Prostate gland (tissue), 2 donors: Measurements from ENCODE around the gene MSRB3. TPM values are rescaled to one million over a fixed set of nuclear protein-coding genes. Genes with fewer than 3 reads are reported as not detected.

Experiments used
- DNase-seq: peaks from one replicate; pipeline ENCODE4 v3.0.0-alpha.2; 2019; ENCODE audit warnings: low spot score
- H3K27ac ChIP-seq, 2 donors: fragments of 200-600 bp; sonication (generic); 2 replicates each; pipeline ENCODE4 v1.5.1; 2017 to 2019
- H3K27me3 ChIP-seq: fragments of 200-600 bp; sonication (generic); replicated peaks from 2 replicates; pipeline ENCODE4 v1.5.1; 2019; ENCODE audit not compliant: insufficient read depth
- H3K36me3 ChIP-seq, 2 donors: fragments of 200-600 bp; sonication (generic); 1 replicate in 1 of 2; 2 replicates in 1 of 2; pipeline versions ENCODE4 v1.5.1 to v1.8.1; 2017 to 2019
- H3K4me1 ChIP-seq: fragments of 200-600 bp; sonication (generic); replicated peaks from 2 replicates; pipeline ENCODE4 v1.5.1; 2019
- H3K4me3 ChIP-seq, 2 donors: fragments of 200-600 bp; sonication (generic); 2 replicates each; pipeline ENCODE4 v1.5.1; 2017 to 2019
- H3K9me3 ChIP-seq: fragments of 200-600 bp; sonication (generic); 2 replicates; pipeline ENCODE4 v1.5.1; 2017
- CTCF ChIP-seq, 4 experiments: fragments of 200-600 bp in 2 of 4; fragments of 450-650 bp in 2 of 4; sonication (generic) in 2 of 4; IDR thresholded peaks; 1 replicate in 3 of 4; 2 replicates in 1 of 4; pipeline ENCODE4 v1.5.1; 2016 to 2019; ENCODE audit warnings: antibody characterized with exemption in 4 of 4, mild to moderate bottlenecking in 2 of 4, moderate library complexity in 2 of 4
- POLR2A ChIP-seq: fragments of 450-650 bp; IDR thresholded peaks from one replicate; pipeline ENCODE4 v1.6.1; 2016; ENCODE audit warnings: antibody characterized with exemption, mild to moderate bottlenecking
- POLR2AphosphoS5 ChIP-seq: sonication (generic); formaldehyde crosslinking; IDR thresholded peaks from one replicate; pipeline ENCODE4 v1.6.1; 2017; ENCODE audit warnings: antibody characterized with exemption
- WGBS: methylation state at CpG from one replicate; pipeline ENCODE4 v1.1.5; 2018; 5-methylcytosine and 5-hydroxymethylcytosine counted together
- intact Hi-C: fragments of 100-400 bp; cut with DNase I; formaldehyde crosslinking; loops from one replicate; pipeline ENCODE4 v1.14.2; 2022
- total RNA-seq, 2 donors: library from RNA; depleted of rRNA; stranded (reverse); fragments of >200 nt; gene quantifications; one replicate each; pipeline ENCODE4 v1.1.0, GENCODE V29; 2016

MSRB3 gene
- total RNA-seq, 2 donors from 2014 or later, result 32.2 to 42.9 TPM

DNA sequence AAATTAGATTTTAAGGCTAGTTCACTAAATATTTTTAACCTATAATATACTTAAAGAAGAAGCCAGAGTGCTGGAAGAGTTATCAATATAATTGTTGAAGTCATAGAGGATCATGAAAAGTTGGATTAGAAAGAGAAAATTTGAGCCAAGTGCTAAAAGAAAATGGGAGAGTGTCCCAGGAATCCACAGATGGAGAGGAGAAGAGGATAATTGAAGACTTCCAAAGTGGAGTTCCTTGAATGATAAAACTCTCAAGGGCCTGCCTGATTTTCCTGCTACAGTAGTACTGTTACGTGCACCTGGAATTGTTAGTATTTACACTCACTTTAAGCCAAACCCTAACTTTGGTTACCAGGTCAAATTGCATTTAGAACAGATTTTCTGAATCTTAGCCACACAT lies 113.2 kb downstream of the MSRB3 start:
- Histone ChIP-seq H3K36me3 (no peaks in the 10 kb centered on the region), H3K27ac (no peak overlapping the region), H3K27me3 (no peaks in the 10 kb centered on the region), H3K9me3 (no peaks in the 10 kb centered on the region), H3K4me1 (no peaks in the 10 kb centered on the region), H3K4me3 (no peak overlapping the region)
- TF ChIP-seq POLR2A, result no peak
- TF ChIP-seq CTCF (IDR thresholded peaks at IDR 0.05), result no peak
- no peak for TF ChIP-seq POLR2AphosphoS5
- intact Hi-C loops, result no loop called here
- no peak for DNase-seq
- 93% methylated on average over 1 of the region's 1 CpG for WGBS

DNA sequence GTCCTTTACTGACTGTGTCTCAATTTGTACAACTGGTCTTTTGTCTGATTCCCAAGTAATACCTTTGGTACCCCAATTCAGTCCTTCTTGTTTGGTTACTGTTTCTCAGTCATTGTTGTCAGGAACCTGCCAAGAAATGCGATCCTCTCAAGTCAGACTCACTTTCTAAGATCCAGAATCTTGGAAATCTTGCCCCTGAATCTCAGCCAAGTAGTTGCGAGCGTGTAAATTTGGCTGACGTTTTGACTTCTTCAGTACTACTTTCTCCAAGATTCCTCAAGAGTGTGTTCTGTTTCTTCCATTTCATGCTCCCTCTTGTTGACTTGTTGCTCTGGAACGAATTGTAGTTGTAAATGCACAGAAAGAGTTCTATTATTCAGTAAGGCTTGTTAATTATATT lies 114.0 kb downstream of the MSRB3 start:
- H3K27me3 ChIP-seq, result no peaks in the 10 kb centered on the region
- H3K9me3 ChIP-seq, result no peaks in the 10 kb centered on the region
- H3K4me3 ChIP-seq, result no peak overlapping the region
- no peak overlapping the region for H3K27ac ChIP-seq
- intact Hi-C loops, result no loop called here
- TF ChIP-seq POLR2AphosphoS5, result no peak
- no peak for TF ChIP-seq CTCF (IDR thresholded peaks at IDR 0.05)
- no peak for TF ChIP-seq POLR2A
- DNase-seq, result no peak
- H3K4me1 ChIP-seq, result no peaks in the 10 kb centered on the region
- 42% methylated on average over 5 of the region's 5 CpGs for WGBS
- H3K36me3 ChIP-seq, result no peaks in the 10 kb centered on the region

- 85% methylated on average over 5 of the region's 5 CpGs for WGBS
- no peaks in the 10 kb centered on the region for H3K36me3 ChIP-seq
- no peak overlapping the region for H3K27ac ChIP-seq
- H3K4me1 ChIP-seq, result no peaks in the 10 kb centered on the region
- H3K27me3 ChIP-seq, result no peaks in the 10 kb centered on the region
- DNase-seq, result no peak
- intact Hi-C loops, result no loop called here
- H3K4me3 ChIP-seq, result no peak overlapping the region
- no peak for TF ChIP-seq CTCF (IDR thresholded peaks at IDR 0.05)
- TF ChIP-seq POLR2A, result no peak
- no peak for TF ChIP-seq POLR2AphosphoS5
- H3K9me3 ChIP-seq, result no peaks in the 10 kb centered on the region
These were observed 124.7 kb downstream of the MSRB3 start for GRCh38 chr12:65403188-65403587.

- H3K4me1 ChIP-seq, result no peaks in the 10 kb centered on the region
- no peak for TF ChIP-seq POLR2AphosphoS5
- TF ChIP-seq POLR2A, result no peak
- TF ChIP-seq CTCF (IDR thresholded peaks at IDR 0.05), result no peak
- H3K27me3 ChIP-seq, result no peaks in the 10 kb centered on the region
- intact Hi-C loops, result no loop called here
- no peaks in the 10 kb centered on the region for H3K36me3 ChIP-seq
- no peak for DNase-seq
- 92% methylated on average over 4 of the region's 4 CpGs for WGBS
- H3K9me3 ChIP-seq, result no peaks in the 10 kb centered on the region
- H3K27ac ChIP-seq, result no peak overlapping the region
- no peak overlapping the region for H3K4me3 ChIP-seq
These were observed 129.1 kb downstream of the MSRB3 start for GRCh38 chr12:65407388-65408149.

DNA sequence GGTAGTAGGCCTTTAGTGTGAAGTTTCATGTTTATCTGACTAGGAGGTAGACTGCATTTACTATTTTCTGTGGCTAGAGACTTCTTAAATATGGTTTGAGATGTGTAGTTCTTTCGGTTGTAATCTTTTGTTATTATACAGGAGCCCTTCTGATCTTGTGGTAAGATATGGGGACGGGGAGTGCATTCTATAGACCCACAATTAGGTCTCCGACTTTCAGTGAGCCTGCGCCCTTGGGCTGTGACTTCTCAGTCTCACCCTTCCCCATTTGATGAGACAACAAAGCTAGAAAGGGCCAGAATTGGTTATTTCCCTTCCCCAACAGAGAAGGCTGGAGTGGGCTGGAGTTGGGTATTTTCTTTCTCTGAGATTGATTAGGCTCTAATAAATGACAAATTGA lies 130.0 kb downstream of the MSRB3 start:
- Histone ChIP-seq H3K9me3 (no peaks in the 10 kb centered on the region), H3K27me3 (no peaks in the 10 kb centered on the region), H3K4me1 (no peaks in the 10 kb centered on the region), H3K4me3 (no peak overlapping the region), H3K36me3 (no peaks in the 10 kb centered on the region), H3K27ac (no peak overlapping the region)
- TF ChIP-seq CTCF (IDR thresholded peaks at IDR 0.05) (no peak), POLR2AphosphoS5 (no peak), POLR2A (no peak)
- no peak for DNase-seq
- 73% methylated on average over 4 of the region's 4 CpGs for WGBS
- intact Hi-C loops, result no loop called here
